Right lobe of liver (tissue), 6 donors: Measurements from ENCODE around the gene ITGA2B. TPM values are rescaled to one million over a fixed set of nuclear protein-coding genes. Genes with fewer than 3 reads are reported as not detected.
A peak's percentile ranks its signal among the peaks of the same experiment; 100 is the strongest.

Experiments
- ATAC-seq, 4 donors: fragments of 200-7000 bp; cut with Tn5 transposase; one replicate each; pipeline ENCODE4 v1.9.1; 2020; ENCODE audit warnings: mild to moderate bottlenecking in 4 of 4, moderate library complexity in 4 of 4
- DNase-seq, 3 donors: peaks; one replicate each; pipeline ENCODE4 v3.0.0-alpha.2; 2020
- H3K27ac ChIP-seq, 3 donors: fragments of 200-600 bp; one replicate each; pipeline ENCODE4 v1.8.0; 2022
- H3K27me3 ChIP-seq, 2 donors: fragments of 200-600 bp; one replicate each; pipeline ENCODE4 v1.8.0; 2022
- H3K36me3 ChIP-seq, 4 donors: fragments of 200-600 bp; sonication (generic) in 1 of 4; one replicate each; pipeline versions ENCODE4 v1.5.1 to v1.8.0; 2017 to 2022; ENCODE audit warnings: control low read depth in 1 of 4
- H3K4me1 ChIP-seq, 4 donors: fragments of 200-600 bp; sonication (generic) in 1 of 4; one replicate each; pipeline versions ENCODE4 v1.5.1 to v1.8.0; 2017 to 2022; ENCODE audit warnings: control low read depth in 1 of 4
- H3K4me3 ChIP-seq, 3 donors: fragments of 200-600 bp; one replicate each; pipeline ENCODE4 v1.8.0; 2022
- H3K9me3 ChIP-seq, 4 donors: fragments of 200-600 bp; sonication (generic) in 1 of 4; one replicate each; pipeline versions ENCODE4 v1.5.1 to v1.8.0; 2017 to 2022; ENCODE audit warnings: control low read depth in 1 of 4
- POLR2A ChIP-seq: fragments of 450-650 bp; IDR thresholded peaks from one replicate; pipeline ENCODE4 v1.6.1; 2017; ENCODE audit warnings: antibody characterized with exemption, mild to moderate bottlenecking
- WGBS: methylation state at CpG from one replicate; pipeline ENCODE4 v1.1.6; 2018; ENCODE audit warnings: low coverage, low lambda C conversion rate; ENCODE audit not compliant: insufficient coverage; ENCODE audit errors: missing lambda C conversion rate; 5-methylcytosine and 5-hydroxymethylcytosine counted together
- intact Hi-C, 2 donors: fragments of 100-400 bp; cut with DNase I; formaldehyde crosslinking; loops; one replicate each; pipeline versions ENCODE4 v1.11.2 to v1.14.1; 2022
- total RNA-seq, 6 experiments: library from RNA; depleted of rRNA in 2 of 6; stranded (reverse); fragments of >200 nt in 2 of 6; fragmentation: NEBNext Ultra II Directional in 3 of 6; extraction: Animal tissue kit (Norgen Biotek cat#: 25700) in 3 of 6; gene quantifications; one replicate each; pipeline versions ENCODE4 v1.1.0 to v1.2.4, GENCODE V29; 2016 to 2023
- TF ChIP-seq, protein P1 (sequence below), 4 donors: fragments of 200-600 bp in 3 of 4; fragments of 450-650 bp in 1 of 4; IDR thresholded peaks; one replicate each; pipeline versions ENCODE4 v1.5.1 to v1.8.0; 2016 to 2022; ENCODE audit warnings: antibody characterized with exemption in 4 of 4, mild to moderate bottlenecking in 2 of 4
- donor health status: DM: no; HTN: yes; CAD: no.
- donor health status: DM: no; HTN: no; CAD: no.
- donor health status: DM: no; HTN: no; CAD: no.
- donor health status: DM: no; HTN: yes; CAD: no.
- donor health status: DM: no; HTN: yes; CAD: no.

ITGA2B gene
- total RNA-seq, 6 experiments from 2014 or later: 0.37 to 1.5 (median 0.49) TPM; not detected in 1

GRCh38 chr17:44335968-44336367 lies 53.5 kb downstream of the ITGA2B start:
- ATAC-seq (no peak), DNase-seq (no peak)
- TF ChIP-seq, protein P1, sequence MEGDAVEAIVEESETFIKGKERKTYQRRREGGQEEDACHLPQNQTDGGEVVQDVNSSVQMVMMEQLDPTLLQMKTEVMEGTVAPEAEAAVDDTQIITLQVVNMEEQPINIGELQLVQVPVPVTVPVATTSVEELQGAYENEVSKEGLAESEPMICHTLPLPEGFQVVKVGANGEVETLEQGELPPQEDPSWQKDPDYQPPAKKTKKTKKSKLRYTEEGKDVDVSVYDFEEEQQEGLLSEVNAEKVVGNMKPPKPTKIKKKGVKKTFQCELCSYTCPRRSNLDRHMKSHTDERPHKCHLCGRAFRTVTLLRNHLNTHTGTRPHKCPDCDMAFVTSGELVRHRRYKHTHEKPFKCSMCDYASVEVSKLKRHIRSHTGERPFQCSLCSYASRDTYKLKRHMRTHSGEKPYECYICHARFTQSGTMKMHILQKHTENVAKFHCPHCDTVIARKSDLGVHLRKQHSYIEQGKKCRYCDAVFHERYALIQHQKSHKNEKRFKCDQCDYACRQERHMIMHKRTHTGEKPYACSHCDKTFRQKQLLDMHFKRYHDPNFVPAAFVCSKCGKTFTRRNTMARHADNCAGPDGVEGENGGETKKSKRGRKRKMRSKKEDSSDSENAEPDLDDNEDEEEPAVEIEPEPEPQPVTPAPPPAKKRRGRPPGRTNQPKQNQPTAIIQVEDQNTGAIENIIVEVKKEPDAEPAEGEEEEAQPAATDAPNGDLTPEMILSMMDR (IDR thresholded peaks at IDR 0.05): no peak
- no peak for TF ChIP-seq POLR2A
- H3K9me3 ChIP-seq: no peaks in the 10 kb centered on the region
- intact Hi-C loops: no loop called here
- no peaks in the 10 kb centered on the region for H3K27me3 ChIP-seq
- H3K27ac ChIP-seq: no peak overlapping the region
- H3K4me1 ChIP-seq: peaks cover 0 to 7% (median 0%) of the 10 kb centered on the region in 4 donors
- WGBS: 78% methylated on average over 2 of the region's 5 CpGs
- H3K36me3 ChIP-seq: no peaks in the 10 kb centered on the region
- H3K4me3 ChIP-seq: no peak overlapping the region

DNA sequence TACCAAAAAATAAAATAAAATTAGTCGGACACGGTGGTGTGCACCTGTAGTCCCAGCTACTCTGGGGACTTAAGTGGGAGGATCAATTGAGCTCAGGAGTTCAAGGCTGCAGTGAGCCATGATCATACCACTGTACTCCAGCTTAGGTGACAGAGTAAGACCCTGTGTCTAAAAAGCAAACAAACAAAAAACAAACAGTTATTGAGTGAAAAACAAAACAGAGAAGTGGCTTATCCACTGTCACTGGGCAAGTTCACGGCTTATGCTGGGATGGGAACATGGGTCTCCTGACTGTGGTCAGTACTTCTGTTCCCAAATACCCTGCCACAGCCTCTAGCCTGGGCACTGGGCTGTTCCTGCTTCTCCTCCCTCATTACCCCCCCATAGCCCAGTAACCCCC lies 53.9 kb downstream of the ITGA2B start:
- Histone ChIP-seq H3K36me3 (no peaks in the 10 kb centered on the region), H3K4me3 (no peak overlapping the region), H3K27ac (no peak overlapping the region), H3K9me3 (no peaks in the 10 kb centered on the region), H3K27me3 (no peaks in the 10 kb centered on the region), H3K4me1 (peaks cover 0 to 7% (median 0%) of the 10 kb centered on the region in 4 donors)
- intact Hi-C loops: no loop called here
- ATAC-seq (peak in 3 of 4 donors; percentile 33 to 54 (median 46)), DNase-seq (peak in 1 of 3 donors; percentile 13)
- TF ChIP-seq, protein P1 (IDR thresholded peaks at IDR 0.05): no peak
- TF ChIP-seq POLR2A: no peak
- WGBS: 40% methylated on average over 3 of the region's 3 CpGs

- Histone ChIP-seq H3K4me1 (peaks cover 0 to 7% (median 0%) of the 10 kb centered on the region in 4 donors), H3K27ac (no peak overlapping the region), H3K36me3 (no peaks in the 10 kb centered on the region), H3K9me3 (no peaks in the 10 kb centered on the region), H3K27me3 (no peaks in the 10 kb centered on the region), H3K4me3 (no peak overlapping the region)
- DNase-seq (no peak), ATAC-seq (peak in 1 of 4 donors; percentile 19)
- TF ChIP-seq, protein P1 (IDR thresholded peaks at IDR 0.05): no peak
- TF ChIP-seq POLR2A: no peak
- intact Hi-C loops: no loop called here
- WGBS: 33% methylated on average over 1 of the region's 3 CpGs
Measured at GRCh38 chr17:44334727-44335126, 54.7 kb downstream of the ITGA2B start.

GRCh38 chr17:44334315-44334714 lies 55.1 kb downstream of the ITGA2B start:
- ATAC-seq: no peak
- intact Hi-C loops: no loop called here
- Histone ChIP-seq H3K27ac (no peak overlapping the region), H3K27me3 (no peaks in the 10 kb centered on the region), H3K9me3 (no peaks in the 10 kb centered on the region), H3K4me3 (no peak overlapping the region), H3K36me3 (no peaks in the 10 kb centered on the region), H3K4me1 (peaks cover 0 to 7% (median 0%) of the 10 kb centered on the region in 4 donors)
- TF ChIP-seq POLR2A: no peak
- TF ChIP-seq, protein P1 (IDR thresholded peaks at IDR 0.05): no peak
- no peak for DNase-seq
- WGBS: 44% methylated on average over 2 of the region's 2 CpGs

DNA sequence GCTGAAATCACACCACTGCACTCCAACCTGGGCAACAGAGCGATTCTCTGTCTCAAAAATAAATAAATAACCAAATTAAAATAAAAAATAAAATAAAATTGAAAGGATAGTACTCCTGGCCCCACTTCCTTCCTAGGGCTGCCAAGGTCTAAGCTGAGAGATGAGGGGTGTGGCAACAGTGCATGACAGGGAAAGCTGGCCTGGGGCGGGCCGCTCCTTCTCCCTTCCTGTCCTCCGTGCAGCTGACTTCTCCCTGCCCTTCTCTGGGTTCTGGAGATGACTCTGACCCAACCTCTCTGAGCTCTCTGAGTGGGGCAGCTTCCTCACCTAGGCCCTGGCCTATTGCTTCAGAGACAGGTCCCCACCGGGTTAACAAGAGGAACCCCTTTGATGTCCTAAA lies 56.1 kb downstream of the ITGA2B start:
- ATAC-seq (peak; percentile 43 to 59 (median 49)), DNase-seq (no peak)
- no peak overlapping the region for H3K27ac ChIP-seq

More for the DNA sequence above, 56.1 kb downstream of the ITGA2B start:
- H3K4me3 ChIP-seq: no peak overlapping the region
- H3K27me3 ChIP-seq: no peaks in the 10 kb centered on the region
- no peaks in the 10 kb centered on the region for H3K9me3 ChIP-seq
- intact Hi-C loops: no loop called here
- peaks cover 0 to 7% (median 0%) of the 10 kb centered on the region in 4 donors for H3K4me1 ChIP-seq
- TF ChIP-seq, protein P1 (IDR thresholded peaks at IDR 0.05): no peak
- TF ChIP-seq POLR2A: no peak
- 59% methylated on average over 3 of the region's 5 CpGs for WGBS
- H3K36me3 ChIP-seq: no peaks in the 10 kb centered on the region
